A549 (cell line): ENCODE measurements around the gene TRAPPC1.

Experiments used
- HDAC2 ChIP-seq: fragments of 200-600 bp; sonication (generic); IDR thresholded peaks from 2 replicates; pipeline ENCODE4 v1.6.1; 2016
- KDM5A ChIP-seq: fragments of 200-600 bp; sonication (generic); IDR thresholded peaks from 2 replicates; pipeline ENCODE4 v1.6.1; 2016; ENCODE audit warnings: antibody characterized with exemption, mild to moderate bottlenecking
- ZFP36 ChIP-seq: fragments of 450-650 bp; IDR thresholded peaks from 2 replicates; pipeline ENCODE4 v1.6.1; 2014; ENCODE audit warnings: borderline replicate concordance; ENCODE audit not compliant: partially characterized antibody

GRCh38 chr17:7882629-7883028 is 49.1 kb downstream of the TRAPPC1 start:
- TF ChIP-seq ZFP36 = no peak
- no peak for TF ChIP-seq KDM5A
- TF ChIP-seq HDAC2 = no peak
